Progenitor cell of endocrine pancreas (in vitro differentiated cells): ENCODE data around the gene UBE2R2. TPM values are rescaled to one million over a fixed set of nuclear protein-coding genes. Genes with fewer than 3 reads are reported as not detected.

Source experiments
- DNase-seq: peaks from one replicate; pipeline ENCODE4 v3.0.0; 2021; ENCODE audit warnings: low spot score; ENCODE audit not compliant: unreplicated experiment
- H3K27ac Mint-ChIP-seq: 2 replicates; pipeline ENCODE4 v1.8.0; 2021; ENCODE audit warnings: mild to moderate bottlenecking, moderate library complexity, mixed read lengths
- H3K27me3 Mint-ChIP-seq: 2 replicates; pipeline ENCODE4 v1.8.0; 2021; ENCODE audit warnings: mixed read lengths
- H3K36me3 Mint-ChIP-seq: 2 replicates; pipeline ENCODE4 v1.8.0; 2022; ENCODE audit warnings: mixed read lengths; ENCODE audit not compliant: insufficient read depth
- H3K4me1 Mint-ChIP-seq: 2 replicates; pipeline ENCODE4 v1.8.0; 2021; ENCODE audit warnings: low read depth, mixed read lengths
- H3K4me3 Mint-ChIP-seq: 2 replicates; pipeline ENCODE4 v1.8.0; 2021; ENCODE audit warnings: low read depth, mild to moderate bottlenecking, moderate library complexity, mixed read lengths
- H3K9me3 Mint-ChIP-seq: 2 replicates; pipeline ENCODE4 v1.8.0; 2021; ENCODE audit warnings: low read depth, mixed read lengths
- total RNA-seq: library from RNA; stranded (reverse); gene quantifications from 2 replicates; pipeline ENCODE4 v1.2.1, GENCODE V29; 2021
- TF ChIP-seq, protein P1 (sequence below): fragments of 200-600 bp; sonication (generic); IDR thresholded peaks from one replicate; pipeline ENCODE4 v1.5.0; 2021; ENCODE audit warnings: antibody characterized with exemption, mild to moderate bottlenecking; ENCODE audit not compliant: unreplicated experiment

Gene UBE2R2
- total RNA-seq, 1 donor from 2014 or later = 72.8 TPM

GRCh38 chr9:33903157-33903780 is 86.3 kb downstream of the UBE2R2 start:
- Mint-ChIP-seq H3K36me3 (peaks cover 18% of the 10 kb centered on the region), H3K4me1 (peaks cover 3% of the 10 kb centered on the region), H3K27me3 (no peaks in the 10 kb centered on the region), H3K27ac (peak overlapping the region; percentile 51), H3K9me3 (peaks cover 2% of the 10 kb centered on the region), H3K4me3 (no peak overlapping the region)
- DNase-seq = no peak
- TF ChIP-seq, protein P1, sequence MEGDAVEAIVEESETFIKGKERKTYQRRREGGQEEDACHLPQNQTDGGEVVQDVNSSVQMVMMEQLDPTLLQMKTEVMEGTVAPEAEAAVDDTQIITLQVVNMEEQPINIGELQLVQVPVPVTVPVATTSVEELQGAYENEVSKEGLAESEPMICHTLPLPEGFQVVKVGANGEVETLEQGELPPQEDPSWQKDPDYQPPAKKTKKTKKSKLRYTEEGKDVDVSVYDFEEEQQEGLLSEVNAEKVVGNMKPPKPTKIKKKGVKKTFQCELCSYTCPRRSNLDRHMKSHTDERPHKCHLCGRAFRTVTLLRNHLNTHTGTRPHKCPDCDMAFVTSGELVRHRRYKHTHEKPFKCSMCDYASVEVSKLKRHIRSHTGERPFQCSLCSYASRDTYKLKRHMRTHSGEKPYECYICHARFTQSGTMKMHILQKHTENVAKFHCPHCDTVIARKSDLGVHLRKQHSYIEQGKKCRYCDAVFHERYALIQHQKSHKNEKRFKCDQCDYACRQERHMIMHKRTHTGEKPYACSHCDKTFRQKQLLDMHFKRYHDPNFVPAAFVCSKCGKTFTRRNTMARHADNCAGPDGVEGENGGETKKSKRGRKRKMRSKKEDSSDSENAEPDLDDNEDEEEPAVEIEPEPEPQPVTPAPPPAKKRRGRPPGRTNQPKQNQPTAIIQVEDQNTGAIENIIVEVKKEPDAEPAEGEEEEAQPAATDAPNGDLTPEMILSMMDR = no peak

DNA sequence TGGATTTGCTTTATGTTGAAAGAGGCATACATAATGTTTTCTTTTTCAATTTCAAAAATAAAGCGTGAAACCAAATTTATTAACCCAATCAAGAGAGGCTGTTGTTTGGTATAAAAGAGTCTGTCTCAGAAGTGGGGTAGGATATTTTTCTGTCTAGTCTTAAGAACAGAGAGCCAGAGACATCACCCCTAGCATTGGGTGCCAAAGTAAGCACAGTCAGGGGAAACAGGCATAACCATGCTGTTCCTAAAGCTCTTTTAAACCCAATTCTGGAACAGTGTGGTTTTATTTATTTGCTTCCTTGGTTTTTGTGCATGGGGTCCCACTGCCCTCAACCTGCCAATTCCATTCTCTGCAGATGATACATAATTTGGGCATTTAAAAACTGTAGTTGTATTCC is 88.2 kb downstream of the UBE2R2 start:
- peaks cover 2% of the 10 kb centered on the region for H3K9me3 Mint-ChIP-seq
- TF ChIP-seq, protein P1 = no peak
- H3K4me1 Mint-ChIP-seq = peaks cover 3% of the 10 kb centered on the region
- H3K36me3 Mint-ChIP-seq = peaks cover 18% of the 10 kb centered on the region
- no peak overlapping the region for H3K27ac Mint-ChIP-seq
- H3K4me3 Mint-ChIP-seq = no peak overlapping the region
- DNase-seq = no peak
- H3K27me3 Mint-ChIP-seq = no peaks in the 10 kb centered on the region

GRCh38 chr9:33906769-33907168 is 89.8 kb downstream of the UBE2R2 start:
- TF ChIP-seq, protein P1 = no peak
- H3K9me3 Mint-ChIP-seq = peaks cover 2% of the 10 kb centered on the region
- H3K27me3 Mint-ChIP-seq = no peaks in the 10 kb centered on the region
- peaks cover 3% of the 10 kb centered on the region for H3K4me1 Mint-ChIP-seq
- DNase-seq = no peak
- H3K4me3 Mint-ChIP-seq = no peak overlapping the region
- H3K36me3 Mint-ChIP-seq = peaks cover 15% of the 10 kb centered on the region
- no peak overlapping the region for H3K27ac Mint-ChIP-seq

DNA sequence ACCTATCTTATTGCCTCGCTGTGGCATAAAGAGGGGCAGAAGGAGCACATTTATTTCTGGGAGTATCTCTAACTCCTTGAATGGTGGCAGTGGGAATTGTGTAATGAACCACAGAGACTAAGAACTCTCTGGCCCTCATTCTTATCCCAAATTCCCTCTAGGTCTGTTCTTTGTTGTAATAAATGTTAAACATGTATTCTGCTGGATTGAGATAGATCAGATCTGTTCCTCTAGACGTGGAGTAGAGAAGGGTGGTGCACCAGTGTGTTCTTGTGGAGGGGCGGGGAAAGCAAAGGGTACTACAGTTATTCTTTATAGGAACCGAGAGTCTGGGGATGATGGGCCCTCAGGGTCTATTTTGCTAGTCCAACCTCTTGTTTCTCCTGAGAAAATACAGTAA is 90.4 kb downstream of the UBE2R2 start:
- H3K27ac Mint-ChIP-seq = peak overlapping the region; percentile 9
- no peaks in the 10 kb centered on the region for H3K27me3 Mint-ChIP-seq
- H3K4me3 Mint-ChIP-seq = no peak overlapping the region
- H3K9me3 Mint-ChIP-seq = peaks cover 2% of the 10 kb centered on the region
- H3K36me3 Mint-ChIP-seq = peaks cover 17% of the 10 kb centered on the region
- DNase-seq = no peak
- H3K4me1 Mint-ChIP-seq = peaks cover 3% of the 10 kb centered on the region
- TF ChIP-seq, protein P1 = no peak

GRCh38 chr9:33908114-33908513 is 91.2 kb downstream of the UBE2R2 start:
- Mint-ChIP-seq H3K9me3 (peaks cover 2% of the 10 kb centered on the region), H3K27ac (no peak overlapping the region), H3K4me3 (no peak overlapping the region), H3K36me3 (peaks cover 17% of the 10 kb centered on the region), H3K27me3 (no peaks in the 10 kb centered on the region), H3K4me1 (peaks cover 3% of the 10 kb centered on the region)
- TF ChIP-seq, protein P1 = no peak
- DNase-seq = no peak
